ENCODE results near the gene HMCN1.

DNA sequence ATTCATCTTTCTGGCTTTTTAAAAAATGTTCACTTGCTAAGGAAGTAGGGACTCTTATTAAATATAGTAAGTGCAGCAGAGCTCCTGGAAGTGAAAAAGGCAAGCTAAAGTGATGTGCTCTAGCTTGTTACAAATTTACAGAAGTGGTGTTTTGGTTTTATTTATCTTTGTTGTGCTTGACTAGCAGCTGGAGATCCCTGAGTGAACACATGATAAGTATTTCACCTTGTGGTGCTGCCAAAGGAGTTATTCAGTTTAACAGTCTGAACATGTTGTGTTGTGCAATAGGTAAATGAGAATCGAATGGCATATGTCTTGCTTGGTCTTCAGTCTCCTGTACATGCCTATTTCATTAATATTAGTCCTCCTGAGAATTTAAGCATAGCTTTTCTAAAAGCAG is 325.1 kb downstream of the HMCN1 start:
- TF ChIP-seq, protein P1, sequence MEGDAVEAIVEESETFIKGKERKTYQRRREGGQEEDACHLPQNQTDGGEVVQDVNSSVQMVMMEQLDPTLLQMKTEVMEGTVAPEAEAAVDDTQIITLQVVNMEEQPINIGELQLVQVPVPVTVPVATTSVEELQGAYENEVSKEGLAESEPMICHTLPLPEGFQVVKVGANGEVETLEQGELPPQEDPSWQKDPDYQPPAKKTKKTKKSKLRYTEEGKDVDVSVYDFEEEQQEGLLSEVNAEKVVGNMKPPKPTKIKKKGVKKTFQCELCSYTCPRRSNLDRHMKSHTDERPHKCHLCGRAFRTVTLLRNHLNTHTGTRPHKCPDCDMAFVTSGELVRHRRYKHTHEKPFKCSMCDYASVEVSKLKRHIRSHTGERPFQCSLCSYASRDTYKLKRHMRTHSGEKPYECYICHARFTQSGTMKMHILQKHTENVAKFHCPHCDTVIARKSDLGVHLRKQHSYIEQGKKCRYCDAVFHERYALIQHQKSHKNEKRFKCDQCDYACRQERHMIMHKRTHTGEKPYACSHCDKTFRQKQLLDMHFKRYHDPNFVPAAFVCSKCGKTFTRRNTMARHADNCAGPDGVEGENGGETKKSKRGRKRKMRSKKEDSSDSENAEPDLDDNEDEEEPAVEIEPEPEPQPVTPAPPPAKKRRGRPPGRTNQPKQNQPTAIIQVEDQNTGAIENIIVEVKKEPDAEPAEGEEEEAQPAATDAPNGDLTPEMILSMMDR (IDR thresholded peaks at IDR 0.05; ENCODE audit: low read depth, low read length): no peak
- TF ChIP-seq POLR2A (IDR thresholded peaks at IDR 0.05; ENCODE audit: extremely low read depth, insufficient read length): no peak
